IPS-20b (cell line): ENCODE measurements around the gene SMARCD1.

Experiments used
- H3K27ac ChIP-seq: one replicate; pipeline ENCODE4 v1.5.1; 2013; ENCODE audit warnings: low read length
- H3K27me3 ChIP-seq: 2 replicates; pipeline ENCODE4 v1.6.1; 2013; ENCODE audit warnings: mild to moderate bottlenecking, low read length, inconsistent platforms; ENCODE audit not compliant: insufficient read depth
- H3K36me3 ChIP-seq: 2 replicates; pipeline ENCODE4 v1.6.1; 2013; ENCODE audit warnings: low read depth, mild to moderate bottlenecking, inconsistent platforms, low read length, moderate library complexity; ENCODE audit not compliant: insufficient read depth
- H3K4me1 ChIP-seq: 2 replicates; pipeline ENCODE4 v1.6.1; 2013; ENCODE audit warnings: mild to moderate bottlenecking, control low read depth, inconsistent platforms, low read length, moderate library complexity; ENCODE audit not compliant: insufficient read depth
- H3K4me3 ChIP-seq: 2 replicates; pipeline ENCODE4 v1.5.1; 2013; ENCODE audit warnings: mild to moderate bottlenecking, low read length, inconsistent platforms
- H3K9ac ChIP-seq: 2 replicates; pipeline ENCODE4 v1.6.1; 2013; ENCODE audit warnings: low read depth, mild to moderate bottlenecking, inconsistent platforms, low read length, moderate library complexity
- H3K9me3 ChIP-seq: 2 replicates; pipeline ENCODE4 v1.6.1; 2013; ENCODE audit warnings: mild to moderate bottlenecking, low read depth, low read length, inconsistent platforms; ENCODE audit not compliant: insufficient read depth

Gene SMARCD1

GRCh38 chr12:50100561-50100960 lies 15.4 kb downstream of the SMARCD1 start:
- H3K9me3 ChIP-seq, result no peaks in the 10 kb centered on the region
- no peak overlapping the region for H3K4me3 ChIP-seq
- no peak overlapping the region for H3K9ac ChIP-seq
- peaks cover 50% of the 10 kb centered on the region for H3K36me3 ChIP-seq
- H3K27me3 ChIP-seq, result no peaks in the 10 kb centered on the region
- H3K27ac ChIP-seq, result no peak overlapping the region
- 0 out of 2 replicates have a peak, but pooled peaks cover 5% of the 10 kb centered on the region for H3K4me1 ChIP-seq

DNA sequence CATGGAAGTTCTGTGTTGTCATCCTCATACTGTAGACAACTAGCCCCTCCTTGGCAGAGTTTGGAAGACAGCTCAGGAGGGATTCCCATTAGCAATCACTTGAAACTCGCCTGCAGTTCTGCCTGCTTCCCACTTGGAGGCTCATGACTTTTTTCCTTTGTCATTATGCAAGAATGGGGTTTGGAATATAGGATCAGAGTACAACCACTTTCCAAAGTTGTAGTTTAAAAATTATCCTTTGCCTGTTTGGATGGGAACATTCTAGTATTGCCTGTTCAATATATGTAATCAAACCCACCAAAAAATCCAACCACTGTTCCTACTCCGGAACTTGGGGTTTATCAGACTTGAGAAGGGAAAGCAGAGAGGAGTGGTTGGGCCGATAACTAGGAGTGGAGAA lies 16.5 kb downstream of the SMARCD1 start:
- no peak overlapping the region for H3K4me3 ChIP-seq
- H3K4me1 ChIP-seq, result 0 out of 2 replicates have a peak, but pooled peaks cover 5% of the 10 kb centered on the region
- no peak overlapping the region for H3K9ac ChIP-seq
- H3K27ac ChIP-seq, result no peak overlapping the region
- H3K36me3 ChIP-seq, result peaks cover 39% of the 10 kb centered on the region
- no peaks in the 10 kb centered on the region for H3K9me3 ChIP-seq
- H3K27me3 ChIP-seq, result no peaks in the 10 kb centered on the region

DNA sequence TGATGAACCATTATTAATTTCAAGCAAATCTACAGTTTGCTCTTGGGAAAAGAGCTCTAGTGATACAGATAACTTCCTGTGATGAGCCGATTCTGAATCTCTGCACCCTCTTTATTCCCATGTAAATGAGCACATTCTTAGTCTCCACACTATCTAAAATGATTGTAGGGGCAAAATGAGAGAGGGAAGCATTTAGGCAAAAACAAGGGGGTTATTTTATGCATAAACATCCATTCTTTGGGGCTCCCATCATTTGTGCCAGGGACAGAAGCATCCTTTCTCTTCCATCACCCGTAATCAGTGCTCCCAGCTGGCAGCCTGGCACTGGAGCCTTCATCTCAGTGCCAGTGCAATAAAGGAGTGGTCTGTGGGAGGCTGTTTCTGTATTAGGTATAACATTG lies 17.0 kb downstream of the SMARCD1 start:
- Histone ChIP-seq H3K4me1 (0 out of 2 replicates have a peak, but pooled peaks cover 5% of the 10 kb centered on the region), H3K4me3 (no peak overlapping the region), H3K27ac (no peak overlapping the region), H3K9ac (no peak overlapping the region), H3K9me3 (no peaks in the 10 kb centered on the region), H3K36me3 (peaks cover 35% of the 10 kb centered on the region), H3K27me3 (no peaks in the 10 kb centered on the region)

DNA sequence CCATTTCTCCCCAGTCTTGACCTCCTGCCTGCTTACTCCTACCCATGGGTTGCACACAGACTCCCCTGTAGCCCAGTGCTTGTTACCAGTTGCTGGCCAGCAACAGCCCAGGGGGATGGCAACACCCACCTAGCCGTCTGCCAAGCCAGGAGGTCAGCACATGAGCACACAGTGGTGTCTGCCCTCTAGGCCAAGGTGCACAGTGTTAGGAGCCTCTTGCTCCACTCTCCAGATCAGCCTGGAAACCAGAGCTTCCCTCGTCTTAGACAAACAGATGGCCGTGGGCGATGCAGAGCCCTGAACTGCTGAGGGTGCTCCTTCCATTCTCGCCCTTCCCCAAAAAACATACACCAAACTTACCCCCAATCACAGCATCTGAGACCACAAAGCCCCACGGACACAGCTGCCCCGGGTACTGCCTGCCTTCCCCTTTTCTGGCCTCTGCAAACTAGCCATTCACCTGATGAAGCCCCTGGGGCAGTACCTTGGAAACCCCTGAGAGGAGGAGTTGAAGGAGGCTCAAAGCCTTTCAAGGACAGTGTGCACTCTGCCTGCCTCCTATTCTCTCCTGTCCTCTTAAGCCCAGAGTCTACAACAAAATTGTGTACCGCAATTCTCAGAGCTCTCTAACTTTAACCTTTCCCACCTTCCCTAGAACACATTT lies 17.6 kb downstream of the SMARCD1 start:
- H3K9me3 ChIP-seq, result no peaks in the 10 kb centered on the region
- H3K4me3 ChIP-seq, result no peak overlapping the region
- no peaks in the 10 kb centered on the region for H3K27me3 ChIP-seq
- H3K9ac ChIP-seq, result no peak overlapping the region
- H3K27ac ChIP-seq, result no peak overlapping the region
- peaks cover 28% of the 10 kb centered on the region for H3K36me3 ChIP-seq
- 0 out of 2 replicates have a peak, but pooled peaks cover 5% of the 10 kb centered on the region for H3K4me1 ChIP-seq

DNA sequence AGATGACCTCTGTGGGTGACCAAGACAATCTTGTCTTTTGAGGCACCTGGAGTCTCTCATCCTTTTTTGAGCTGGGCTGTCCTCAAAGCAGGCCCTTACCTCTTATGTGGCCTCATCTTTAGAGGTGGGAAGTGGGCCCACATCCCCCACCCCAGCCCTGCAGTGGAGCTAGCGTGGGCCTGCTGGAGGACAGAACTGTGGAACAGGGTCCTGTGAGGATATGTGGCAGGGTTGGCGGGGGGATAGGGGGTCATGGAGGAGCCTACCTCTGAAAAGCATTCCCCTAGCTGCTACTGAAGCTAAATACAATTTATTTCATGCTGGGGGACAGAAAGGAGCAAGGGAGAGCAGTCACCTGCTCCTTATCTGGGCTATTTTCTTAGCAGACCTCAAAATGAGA lies 18.2 kb downstream of the SMARCD1 start:
- H3K27me3 ChIP-seq, result no peaks in the 10 kb centered on the region
- peaks cover 23% of the 10 kb centered on the region for H3K36me3 ChIP-seq
- H3K27ac ChIP-seq, result no peak overlapping the region
- no peak overlapping the region for H3K9ac ChIP-seq
- no peaks in the 10 kb centered on the region for H3K9me3 ChIP-seq
- 0 out of 2 replicates have a peak, but pooled peaks cover 5% of the 10 kb centered on the region for H3K4me1 ChIP-seq
- H3K4me3 ChIP-seq, result no peak overlapping the region

GRCh38 chr12:50103767-50104321 lies 18.7 kb downstream of the SMARCD1 start, which contains the start of gene GPD1:
TSS of gene GPD1 (plus strand) at chr12:50104008. CDS start at chr12:50104051, 43 bp downstream.
- no peak within 1 kb of the TSS for H3K4me3 ChIP-seq
- 0 out of 2 replicates have a peak, but pooled peaks cover 5% of the 10 kb centered on the region for H3K4me1 ChIP-seq
- peaks cover 18% of the 10 kb centered on the region for H3K36me3 ChIP-seq

DNA sequence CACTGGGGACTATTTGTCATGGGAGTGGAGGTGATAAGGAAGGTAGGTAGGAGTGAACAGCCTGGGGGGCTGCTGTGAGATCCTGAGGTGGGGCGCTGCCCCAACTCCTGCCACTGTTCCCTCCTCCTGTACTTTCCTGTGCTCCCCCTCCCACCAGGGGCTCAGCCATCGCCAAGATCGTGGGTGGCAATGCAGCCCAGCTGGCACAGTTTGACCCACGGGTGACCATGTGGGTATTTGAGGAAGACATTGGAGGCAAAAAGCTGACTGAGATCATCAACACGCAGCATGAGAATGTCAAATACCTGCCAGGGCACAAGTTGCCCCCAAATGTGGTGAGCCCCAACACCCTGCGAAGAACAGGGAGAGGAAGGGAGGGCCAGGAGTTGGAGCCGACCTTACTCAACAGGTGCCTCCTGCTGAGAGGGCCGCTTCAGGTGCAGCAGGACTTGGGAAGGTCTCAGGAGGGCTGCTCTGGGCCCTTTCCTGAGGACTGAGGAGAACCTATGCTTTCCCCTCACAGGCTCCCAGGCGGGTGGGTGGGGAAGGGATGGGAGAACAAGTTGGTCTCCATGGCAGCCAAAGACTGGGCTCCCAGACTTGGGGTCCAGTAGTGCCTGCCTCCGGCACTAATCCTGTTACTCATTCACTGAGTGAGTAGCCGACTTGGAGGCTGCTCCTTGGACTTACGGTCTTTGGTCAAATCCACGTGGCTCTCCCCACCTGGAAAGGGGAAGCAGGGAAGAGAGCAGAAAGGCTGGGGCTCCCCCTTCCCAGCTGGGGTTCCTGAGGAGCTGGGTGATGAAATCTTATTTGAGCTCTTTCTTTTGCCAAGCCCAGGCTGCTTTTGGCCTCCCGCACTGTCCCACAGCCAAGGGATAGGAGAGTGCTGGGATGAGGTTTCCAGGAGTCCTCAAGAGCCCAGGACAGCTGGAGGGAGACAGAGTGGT lies 19.6 kb downstream of the SMARCD1 start:
- Histone ChIP-seq H3K4me3 (no peak overlapping the region), H3K27me3 (no peaks in the 10 kb centered on the region), H3K4me1 (0 out of 2 replicates have a peak, but pooled peaks cover 5% of the 10 kb centered on the region), H3K9me3 (no peaks in the 10 kb centered on the region), H3K27ac (no peak overlapping the region), H3K36me3 (peaks cover 9% of the 10 kb centered on the region), H3K9ac (no peak overlapping the region)

More at GRCh38 chr12:50103767-50104321, 18.7 kb downstream of the SMARCD1 start, which contains the start of gene GPD1:
- no peaks in the 10 kb centered on the region for H3K27me3 ChIP-seq
- H3K9ac ChIP-seq, result no peak within 1 kb of the TSS
- H3K9me3 ChIP-seq, result no peaks in the 10 kb centered on the region
- no peak within 1 kb of the TSS for H3K27ac ChIP-seq

- no peak overlapping the region for H3K27ac ChIP-seq
- H3K4me3 ChIP-seq, result no peak overlapping the region
These were observed 20.8 kb downstream of the SMARCD1 start for GRCh38 chr12:50105913-50106450.

DNA sequence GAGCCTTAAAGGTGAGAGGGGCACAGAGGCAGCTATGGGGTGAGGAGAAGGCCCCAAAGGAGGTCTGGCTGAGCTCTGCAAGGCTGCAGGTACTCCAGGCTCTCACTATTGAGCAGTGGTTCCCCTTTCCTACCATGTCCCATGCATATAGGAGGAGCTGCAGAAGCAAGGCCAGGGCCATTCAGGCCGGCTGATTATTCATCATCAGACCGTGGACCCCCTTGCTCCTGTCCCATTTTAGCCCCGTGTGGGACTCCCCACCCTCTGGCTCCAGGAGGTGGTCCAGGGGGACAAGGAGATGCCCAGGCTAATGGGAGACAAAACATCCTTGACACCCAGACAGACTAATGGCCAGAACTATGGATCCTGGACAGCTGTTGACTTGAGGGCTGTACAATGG lies 21.8 kb downstream of the SMARCD1 start:
- no peak overlapping the region for H3K4me3 ChIP-seq
- H3K9ac ChIP-seq, result no peak overlapping the region
- H3K27ac ChIP-seq, result no peak overlapping the region
- peaks cover 2% of the 10 kb centered on the region for H3K36me3 ChIP-seq
- peaks cover 17% of the 10 kb centered on the region; the same call in 1 of the 2 replicates for H3K4me1 ChIP-seq
- no peaks in the 10 kb centered on the region for H3K27me3 ChIP-seq
- H3K9me3 ChIP-seq, result no peaks in the 10 kb centered on the region

More at GRCh38 chr12:50105913-50106450, 20.8 kb downstream of the SMARCD1 start:
- H3K27me3 ChIP-seq, result no peaks in the 10 kb centered on the region
- H3K4me1 ChIP-seq, result peaks cover 14% of the 10 kb centered on the region; the same call in 1 of the 2 replicates
- H3K36me3 ChIP-seq, result peaks cover 5% of the 10 kb centered on the region
- no peak overlapping the region for H3K9ac ChIP-seq
- H3K9me3 ChIP-seq, result no peaks in the 10 kb centered on the region

DNA sequence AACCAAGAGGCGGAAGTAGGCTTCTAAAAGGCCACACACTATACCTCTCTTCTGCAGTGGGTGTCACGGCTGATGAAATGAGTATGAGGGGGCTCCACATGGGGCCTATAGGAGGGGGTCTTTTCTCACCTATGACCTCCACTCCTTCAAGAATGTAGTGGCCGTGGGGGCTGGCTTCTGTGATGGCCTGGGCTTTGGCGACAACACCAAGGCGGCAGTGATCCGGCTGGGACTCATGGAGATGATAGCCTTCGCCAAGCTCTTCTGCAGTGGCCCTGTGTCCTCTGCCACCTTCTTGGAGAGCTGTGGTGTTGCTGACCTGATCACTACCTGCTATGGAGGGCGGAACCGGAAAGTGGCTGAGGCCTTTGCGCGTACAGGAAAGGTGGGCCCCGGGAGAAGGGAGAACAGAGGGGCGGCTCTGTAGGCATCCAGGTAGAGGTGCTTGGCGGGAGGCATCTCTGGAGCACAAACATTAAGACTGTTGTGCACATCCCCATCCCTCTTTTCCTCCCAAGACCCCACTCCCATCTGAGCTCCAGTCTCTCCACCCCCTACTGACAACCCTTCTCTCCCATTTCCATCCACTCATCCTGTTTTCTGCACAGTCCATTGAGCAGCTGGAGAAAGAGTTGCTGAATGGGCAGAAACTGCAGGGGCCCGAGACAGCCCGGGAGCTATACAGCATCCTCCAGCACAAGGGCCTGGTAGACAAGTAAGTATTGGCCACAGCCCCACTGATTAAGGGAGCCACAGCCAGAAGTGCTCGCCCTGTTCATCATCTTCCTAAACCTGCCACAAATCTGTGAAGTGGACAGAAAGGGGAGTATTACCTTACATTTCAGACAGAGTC lies 22.5 kb downstream of the SMARCD1 start:
- H3K9ac ChIP-seq, result no peak overlapping the region
- peaks cover 17% of the 10 kb centered on the region; the same call in 1 of the 2 replicates for H3K4me1 ChIP-seq
- no peak overlapping the region for H3K27ac ChIP-seq

More for the DNA sequence above, 22.5 kb downstream of the SMARCD1 start:
- Histone ChIP-seq H3K4me3 (no peak overlapping the region), H3K9me3 (no peaks in the 10 kb centered on the region), H3K27me3 (no peaks in the 10 kb centered on the region), H3K36me3 (no peaks in the 10 kb centered on the region)
